T-helper 1 cell (primary cell): ENCODE results near the gene GTPBP3.

Experiments used
- DNase-seq, 5 donors: peaks; one replicate each; pipeline ENCODE4 v3.0.0-alpha.2; 2012 to 2020

Gene GTPBP3

DNA sequence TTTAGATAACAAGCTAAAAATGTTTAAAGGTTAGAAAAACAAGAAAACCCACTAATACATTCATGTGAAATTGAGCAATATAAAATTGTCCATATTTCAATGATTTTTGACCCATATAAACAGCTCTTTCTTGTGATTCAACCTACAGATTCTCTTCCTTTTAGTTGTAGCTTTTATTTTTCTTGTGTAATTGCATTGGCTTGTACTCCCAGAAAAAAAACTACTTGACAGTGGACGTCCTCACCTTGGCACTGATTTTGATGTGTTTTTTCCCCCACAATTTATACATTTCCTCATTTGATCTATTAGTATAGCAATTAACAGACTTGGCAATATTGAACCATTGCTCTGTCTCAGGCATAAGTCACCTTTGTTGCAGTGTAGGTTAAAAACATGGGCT lies 51.9 kb downstream of the GTPBP3 start:
- DNase-seq: no peak

DNA sequence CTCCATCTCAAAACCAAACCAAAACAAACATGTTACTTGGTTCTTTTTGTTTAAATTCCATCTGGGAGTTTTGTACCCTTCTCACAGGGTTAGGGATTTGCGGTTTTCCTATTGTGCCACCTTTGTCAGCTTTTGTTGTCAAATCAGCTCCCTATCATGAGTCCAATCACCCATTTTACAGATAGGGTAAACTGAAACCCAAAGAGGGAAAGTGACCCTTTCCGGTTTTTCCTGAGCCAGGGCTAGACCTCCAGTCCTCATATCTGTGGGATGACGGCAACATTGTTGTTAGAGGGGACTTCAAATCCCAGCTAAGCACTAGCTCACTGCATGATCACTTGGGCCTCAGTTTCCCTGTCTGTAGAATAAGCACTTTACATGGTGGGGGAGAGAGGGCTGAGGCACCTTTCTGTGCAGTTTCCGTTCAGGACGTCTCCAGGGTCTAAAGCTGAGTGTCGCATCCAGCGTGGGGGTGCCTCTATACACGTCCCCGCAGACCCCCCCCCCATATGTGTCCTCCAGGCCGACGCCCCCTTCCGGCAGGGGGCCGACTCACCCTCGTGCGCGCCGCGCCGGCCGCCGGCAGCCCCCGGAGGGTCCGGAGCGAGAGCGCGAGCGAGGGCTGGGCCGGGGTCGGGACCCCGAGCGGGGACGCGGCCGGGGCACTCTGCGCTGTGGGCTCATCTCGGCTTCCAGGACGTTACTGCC lies 52.8 kb downstream of the GTPBP3 start:
- peak in 1 of 5 donors; percentile 15 for DNase-seq

DNA sequence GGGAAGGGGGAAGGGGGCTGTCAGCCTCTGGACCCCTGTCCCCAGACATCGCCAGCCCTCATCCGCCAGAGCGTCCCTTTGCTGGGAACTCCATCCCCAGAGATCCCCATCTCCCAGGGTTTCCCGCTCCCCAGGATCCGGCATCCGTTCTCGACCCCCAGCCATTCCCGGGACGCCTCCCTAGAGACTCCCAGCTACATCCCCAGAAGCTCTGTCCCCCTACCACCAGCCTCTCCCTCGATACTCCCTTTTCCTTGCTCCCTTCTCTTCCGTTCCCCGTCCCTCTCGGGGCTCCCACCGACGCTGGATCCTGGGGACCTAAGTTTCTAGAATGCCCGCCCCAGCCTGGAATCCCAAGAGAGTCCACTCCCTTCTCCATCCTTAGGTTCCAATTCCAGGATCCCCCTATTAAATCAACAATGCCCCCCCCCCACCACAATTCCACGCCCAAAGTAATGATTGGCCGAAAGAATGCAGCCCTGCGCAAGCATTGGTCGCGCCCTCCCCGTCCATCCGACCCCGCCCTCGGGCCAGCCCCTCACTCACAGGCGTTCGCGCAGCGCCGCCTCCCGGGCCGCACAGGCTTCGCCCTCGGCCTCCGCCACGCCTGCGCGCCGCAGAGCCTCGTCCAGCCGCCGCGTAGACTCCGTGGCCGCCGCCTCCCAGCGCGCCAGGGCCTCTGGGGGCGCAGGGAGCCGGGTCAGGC lies 53.5 kb downstream of the GTPBP3 start:
- peak; percentile 77 to 86 (median 86) for DNase-seq

DNA sequence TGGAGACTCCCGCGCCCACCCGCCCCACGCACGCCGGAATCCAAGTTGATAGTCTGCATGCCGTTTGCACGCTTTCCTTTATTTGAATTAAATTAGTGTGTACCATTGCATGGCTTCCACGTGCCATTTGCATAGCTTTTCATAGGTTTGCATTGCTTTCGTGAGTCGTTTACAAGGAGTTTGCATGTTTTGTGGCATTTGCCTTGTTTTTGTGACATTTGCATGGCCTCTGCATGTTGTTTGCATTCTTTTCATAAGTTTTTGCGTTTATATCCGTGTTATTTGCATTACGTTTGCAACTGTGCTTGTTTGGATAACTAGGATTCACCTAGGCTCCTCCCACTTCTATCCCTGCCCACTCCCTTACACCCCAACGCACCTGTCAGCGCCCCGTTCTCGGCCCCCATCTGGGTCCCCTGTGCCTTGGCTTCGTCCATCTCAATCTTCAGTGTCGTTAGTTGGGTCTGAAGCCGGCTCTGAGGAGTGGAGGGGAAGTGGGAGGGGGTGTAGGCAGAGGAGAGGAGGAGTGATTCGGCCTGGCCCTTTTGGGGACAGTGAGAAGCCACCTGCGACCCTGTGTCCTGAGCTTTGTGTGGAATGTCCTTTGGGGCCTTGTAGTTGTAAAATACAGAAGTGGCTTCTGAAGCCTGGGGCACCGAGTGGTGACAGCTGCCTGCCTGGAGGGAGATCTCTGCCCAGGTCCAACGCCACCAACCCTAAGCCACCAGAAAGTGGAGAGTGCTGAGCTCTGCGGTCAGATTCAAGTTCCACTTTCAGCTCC lies 54.2 kb downstream of the GTPBP3 start:
- DNase-seq: no peak
